HepG2 (cell line): Measurements from ENCODE around the gene USE1. TPM values are rescaled to one million over a fixed set of nuclear protein-coding genes. Genes with fewer than 3 reads are reported as not detected.

ENCODE experiments used
- ATAC-seq: fragments of 200-7000 bp; cut with Tn5 transposase; 3 replicates; pipeline ENCODE4 v1.9.1; 2020; ENCODE audit warnings: mild to moderate bottlenecking, moderate library complexity
- BruUV-seq: library from RNA; stranded (reverse); fragments of 400-500 nt; replicated peaks from 2 replicates; lab custom pipeline; 2021; lab: Mats Ljungman, UMichigan
- CTCF ChIA-PET: fragments of 300-600 bp; formaldehyde crosslinking; extraction: SDS; loops from one replicate; lab custom pipeline; 2021; ENCODE audit warnings: low total read pairs, inconsistent platforms, low intra/inter-chr PET ratio; lab: Yijun Ruan, JAX
- POLR2A ChIA-PET: fragments of 350-600 bp; sonication (Branson Sonifier 250); formaldehyde crosslinking; loops from one replicate; lab custom pipeline; 2020; ENCODE audit warnings: antibody characterized with exemption, inconsistent platforms; lab: Yijun Ruan, JAX
- DNase-seq: peaks from one replicate; pipeline ENCODE4 v3.0.0-alpha.2; 2015; ENCODE audit warnings: low spot score
- FAIRE-seq: peaks from 3 replicates; lab custom pipeline; 2011; peaks lifted over from hg19 to GRCh38; lab: Jason Lieb, UNC
- H2AFZ ChIP-seq: one replicate; pipeline ENCODE4 v1.6.1; 2011; ENCODE audit warnings: low read length, inconsistent platforms
- H3K27ac ChIP-seq: fragments of 300-600 bp; 3 replicates; pipeline ENCODE4 v1.8.0; 2011; ENCODE audit warnings: mixed run types, mild to moderate bottlenecking, mixed read lengths, low read length, inconsistent platforms; ENCODE audit not compliant: insufficient read depth; ENCODE audit errors: extremely low read length
- H3K27me3 ChIP-seq, 2 experiments: fragments of 200-600 bp in 1 of 2; 2 replicates in 1 of 2; 3 replicates in 1 of 2; pipeline versions ENCODE4 v1.6.0 to v1.8.0; 2011; ENCODE audit warnings: low read length in 2 of 2, mild to moderate bottlenecking in 2 of 2, moderate library complexity in 2 of 2, inconsistent platforms in 1 of 2; ENCODE audit not compliant: insufficient read depth in 2 of 2, control insufficient read depth in 1 of 2
- H3K36me3 ChIP-seq, 2 experiments: fragments of 200-600 bp in 1 of 2; replicated peaks in 1 of 2; 2 replicates in 1 of 2; 3 replicates in 1 of 2; pipeline versions ENCODE4 v1.5.1 to v1.8.0; 2011; ENCODE audit warnings: low read length in 2 of 2, inconsistent platforms in 1 of 2; ENCODE audit not compliant: insufficient read depth in 2 of 2, control insufficient read depth in 1 of 2
- H3K4me1 ChIP-seq: 2 replicates; pipeline ENCODE4 v1.5.1; 2012; ENCODE audit warnings: low read length, inconsistent platforms; ENCODE audit not compliant: insufficient read depth
- H3K4me2 ChIP-seq: 2 replicates; pipeline ENCODE4 v1.6.0; 2011; ENCODE audit warnings: low read depth, low read length, inconsistent platforms
- H3K4me3 ChIP-seq, 3 experiments: fragments of 200-600 bp in 1 of 3; sonication (generic), shearing (Covaris generic) in 1 of 3; replicated peaks in 1 of 3; 2 replicates each; pipeline ENCODE4 v1.5.1; 2011 to 2016; ENCODE audit warnings: low read length in 3 of 3, inconsistent platforms in 2 of 3, low read depth in 2 of 3, mild to moderate bottlenecking in 2 of 3, control low read depth in 1 of 3, mixed read lengths in 1 of 3; ENCODE audit not compliant: insufficient read depth in 1 of 3
- H3K79me2 ChIP-seq: one replicate; pipeline ENCODE4 v1.6.1; 2011; ENCODE audit warnings: low read length, inconsistent platforms; ENCODE audit not compliant: insufficient read depth
- H3K9ac ChIP-seq: 2 replicates; pipeline ENCODE4 v1.6.0; 2011; ENCODE audit warnings: mild to moderate bottlenecking, low read depth, low read length, inconsistent platforms; ENCODE audit not compliant: insufficient read depth
- H3K9me3 ChIP-seq: 2 replicates; pipeline ENCODE4 v1.5.1; 2012; ENCODE audit warnings: mild to moderate bottlenecking, low read length
- H4K20me1 ChIP-seq: 2 replicates; pipeline ENCODE4 v1.6.0; 2011; ENCODE audit warnings: inconsistent platforms, mild to moderate bottlenecking, low read length, moderate library complexity; ENCODE audit not compliant: insufficient read depth
- AKNA ChIP-seq: sonication (generic); formaldehyde crosslinking; IDR thresholded peaks from 2 replicates; pipeline ENCODE4 v1.4.0; 2020; ENCODE audit warnings: missing genetic modification reagents, borderline replicate concordance
- GMEB2 ChIP-seq: IDR thresholded peaks from 2 replicates; pipeline ENCODE4 v1.6.1; 2016; ENCODE audit warnings: missing biosample characterization, missing genetic modification reagents, low read depth
- HOXA3 ChIP-seq: sonication (generic); formaldehyde crosslinking; IDR thresholded peaks from 2 replicates; pipeline ENCODE4 v1.5.0; 2020; ENCODE audit warnings: missing genetic modification reagents
- JDP2 ChIP-seq: sonication (generic); formaldehyde crosslinking; IDR thresholded peaks from 2 replicates; pipeline ENCODE4 v1.8.1; 2022; ENCODE audit warnings: missing genetic modification reagents, borderline replicate concordance
- PHF5A ChIP-seq: IDR thresholded peaks from one replicate; pipeline ENCODE4 v1.6.1; 2018; ENCODE audit warnings: low read depth, missing genetic modification reagents; ENCODE audit not compliant: unreplicated experiment
- POLR2AphosphoS2 ChIP-seq: IDR thresholded peaks from 2 replicates; pipeline ENCODE4 v1.6.1; 2011; ENCODE audit warnings: low read depth, low read length, improper control_type of control experiment
- ZFP82 ChIP-seq: sonication (generic); formaldehyde crosslinking; IDR thresholded peaks from 2 replicates; pipeline ENCODE4 v1.5.1; 2020; ENCODE audit warnings: mild to moderate bottlenecking, missing genetic modification reagents, borderline replicate concordance
- ZFYVE20 ChIP-seq: sonication (generic); formaldehyde crosslinking; IDR thresholded peaks from 2 replicates; pipeline ENCODE4 v1.8.0; 2023; ENCODE audit warnings: low read depth, mild to moderate bottlenecking, moderate library complexity, missing genetic modification reagents, borderline replicate concordance
- ZNF3 ChIP-seq: IDR thresholded peaks from 2 replicates; pipeline ENCODE4 v1.7.0; 2017; ENCODE audit warnings: inconsistent platforms
- ZNF33B ChIP-seq: sonication (generic); formaldehyde crosslinking; IDR thresholded peaks from 2 replicates; pipeline ENCODE4 v1.5.1; 2020; ENCODE audit warnings: mild to moderate bottlenecking, missing genetic modification reagents
- ZNF430 ChIP-seq: sonication (generic); formaldehyde crosslinking; IDR thresholded peaks from 2 replicates; pipeline ENCODE4 v1.9.0; 2021; ENCODE audit warnings: mild to moderate bottlenecking, missing genetic modification reagents
- ZNF605 ChIP-seq: sonication (generic); formaldehyde crosslinking; IDR thresholded peaks from 2 replicates; pipeline ENCODE4 v1.8.0; 2022; ENCODE audit warnings: mild to moderate bottlenecking, missing genetic modification reagents
- WGBS: methylation state at CpG from one replicate; pipeline ENCODE4 v1.1.6; 2017; ENCODE audit warnings: low lambda C conversion rate; 5-methylcytosine and 5-hydroxymethylcytosine counted together
- in situ Hi-C: cut with HindIII; loops from 2 replicates; pipeline ENCODE4 v1.10.0; 2017; ENCODE audit warnings: low pct_unique_long_range_greater_than_20kb; ENCODE audit not compliant: extremely low pct_ligation_motif_present
- intact Hi-C: fragments of 100-400 bp; cut with micrococcal nuclease; formaldehyde crosslinking; loops from one replicate; pipeline ENCODE4 v1.10.0; 2022; ENCODE audit not compliant: unreplicated experiment
- polyA plus RNA-seq, 8 experiments: library from polyadenylated mRNA; depleted of rRNA in 3 of 8; stranded (reverse) in 7 of 8; unstranded in 1 of 8; fragments of >200 nt; fragmentation: Illumina TruSeq in 4 of 8; extraction: Trizol in 4 of 8; gene quantifications; 2 replicates each; pipeline versions ENCODE4 v1.2.1 to v1.2.3, GENCODE V29; 2011 to 2016; ENCODE audit warnings: low read depth in 4 of 8, missing spikeins in 1 of 8, mixed read lengths in 1 of 8; ENCODE audit not compliant: insufficient read depth in 1 of 8
- total RNA-seq, 5 experiments: library from RNA; depleted of rRNA; stranded (reverse); fragments of >200 nt; fragmentation: Illumina TruSeq; extraction: Trizol; gene quantifications; 2 replicates each; pipeline ENCODE4 v1.2.3, GENCODE V29; 2016; ENCODE audit warnings: low read depth in 1 of 5

Gene USE1
- total and polyA plus RNA-seq, 2 of the 13 experiments (the other 11 are each of a cell fraction or from before 2014, with no cell fraction given), result 9.9 to 17.6 TPM

- Histone ChIP-seq H3K9me3 (no peaks in the 10 kb centered on the region), H3K4me3 (no peak overlapping the region), H3K4me1 (no peaks in the 10 kb centered on the region), H3K27ac (no peak overlapping the region), H3K27me3 (no peaks in the 10 kb centered on the region), H4K20me1 (no peaks in the 10 kb centered on the region)
- ATAC-seq (no peak), FAIRE-seq (no peak), DNase-seq (no peak)
- CTCF ChIA-PET, result no interaction called here
- intact Hi-C loops, result no loop called here
- 97% methylated on average over 10 of the region's 10 CpGs for WGBS
- TF ChIP-seq ZNF33B (no peak), ZNF3 (CRISPR knock-in tag) (no peak), HOXA3 (CRISPR knock-in tag) (no peak), AKNA (CRISPR knock-in tag) (no peak), JDP2 (no peak), ZFYVE20 (CRISPR knock-in tag) (no peak), PHF5A (CRISPR knock-in tag) (no peak), ZNF605 (CRISPR knock-in tag) (no peak), GMEB2 (CRISPR knock-in tag) (no peak), ZNF430 (CRISPR knock-in tag) (no peak), ZFP82 (CRISPR knock-in tag) (no peak), POLR2AphosphoS2 (no peak)
- TF ChIP-seq, all 625 proteins: peak for 0
- POLR2A ChIA-PET, result no interaction called here
- no TSS peak for BruUV-seq
- in situ Hi-C loops, result no loop called here
- no peak overlapping the region for H3K9ac ChIP-seq
- peaks cover 3 to 16% of the 10 kb centered on the region in 2 experiments; a peak in 1 of 5 replicates for H3K36me3 ChIP-seq
- H2AFZ ChIP-seq, result no peak overlapping the region
- H3K79me2 ChIP-seq, result no peaks in the 10 kb centered on the region
- H3K4me2 ChIP-seq, result no peak overlapping the region
Observed at GRCh38 chr19:17178291-17178690, 36.9 kb upstream of the USE1 start.
